Activated naive CD4-positive, alpha-beta T cell treated with anti-CD3 and anti-CD28 coated beads, Interleukin-2, amount 50 U/mL, for 16 hours (primary cell): Measurements from ENCODE around the gene SLC22A23.
"Not testable (repeated sequence)": the region's sequence is repeated elsewhere in the genome, so short reads cannot be mapped to it uniquely, and the experiment has no call there.

ENCODE experiments used
- DNase-seq: peaks from one replicate; pipeline ENCODE4 v3.0.0-alpha.2; 2020

SLC22A23 gene

GRCh38 chr6:3382326-3383279, 74.2 kb downstream of the SLC22A23 start:
- no peak for DNase-seq

GRCh38 chr6:3381233-3381921, 75.5 kb downstream of the SLC22A23 start:
- DNase-seq, result no peak

DNA sequence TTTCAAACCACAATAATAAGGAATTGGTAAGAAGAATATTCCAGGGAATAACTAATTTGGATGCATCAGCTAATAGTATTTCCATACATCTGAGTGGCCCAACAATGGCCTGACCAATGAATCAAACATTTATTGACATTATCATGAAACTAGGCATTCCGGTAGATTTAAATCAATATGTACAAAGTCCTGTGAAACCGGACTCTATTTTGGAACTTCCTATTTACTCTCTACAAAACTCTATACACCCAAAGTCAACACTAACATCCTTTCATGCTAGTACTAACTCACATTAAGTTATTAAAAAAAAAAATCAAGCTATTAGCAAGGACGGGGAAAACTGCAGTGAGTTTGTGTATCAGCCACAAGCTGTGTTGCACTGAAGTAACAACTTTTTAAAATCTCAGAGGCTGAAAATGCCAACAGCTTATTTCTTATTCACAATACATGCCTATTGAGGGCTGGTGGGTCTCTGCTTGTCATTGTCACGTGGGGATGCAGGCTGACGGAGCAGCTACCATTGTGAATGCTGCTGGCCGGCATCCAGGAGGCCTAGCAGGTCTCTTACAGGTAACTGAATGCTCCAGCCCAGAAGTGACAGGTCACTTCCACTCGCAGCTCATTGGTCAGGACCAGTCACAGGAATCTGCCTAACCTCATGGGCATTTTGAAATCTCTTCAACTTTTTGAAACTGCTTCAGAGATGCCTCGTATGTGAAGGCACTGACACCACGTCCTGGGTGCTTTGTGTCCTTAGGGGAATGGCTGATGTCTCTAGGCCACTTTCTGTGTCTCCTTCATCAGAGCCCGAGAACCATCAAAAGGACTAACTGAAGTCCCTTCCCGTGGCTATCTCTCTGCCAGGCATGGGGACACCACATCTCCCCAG, 76.3 kb downstream of the SLC22A23 start:
- DNase-seq, result no peak

DNA sequence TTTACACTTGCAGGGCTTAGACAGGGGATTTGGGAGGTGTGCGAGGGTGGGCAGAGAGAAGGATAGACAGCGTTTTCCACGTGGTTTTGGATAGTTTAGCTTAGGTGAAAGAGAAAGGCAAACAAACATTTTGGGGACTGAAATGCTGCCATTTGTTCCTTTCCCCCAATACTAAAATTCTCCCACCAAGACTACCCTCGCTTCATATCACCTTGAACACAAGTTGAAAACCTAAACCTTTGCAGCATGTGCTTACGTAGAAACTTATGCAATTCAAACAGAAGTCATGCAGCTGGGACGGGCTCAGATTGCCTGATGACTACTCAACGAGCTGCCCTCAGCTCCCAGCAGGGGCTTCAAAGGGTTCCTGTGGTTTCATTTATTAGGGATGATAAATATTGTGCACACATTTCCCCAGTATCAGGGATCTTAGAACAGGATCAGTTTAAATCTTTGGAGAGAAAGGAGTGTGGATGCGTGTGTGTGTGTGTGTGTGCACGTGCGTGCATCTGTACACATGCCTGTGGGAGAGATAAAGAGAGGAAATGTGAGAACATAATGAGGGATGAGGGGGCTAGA, 77.3 kb downstream of the SLC22A23 start:
- no peak for DNase-seq

GRCh38 chr6:3378808-3379207, 78.0 kb downstream of the SLC22A23 start:
- not testable (repeated sequence) for DNase-seq

- not testable (repeated sequence) for DNase-seq
Measured at GRCh38 chr6:3378398-3378782, 78.5 kb downstream of the SLC22A23 start.

DNA sequence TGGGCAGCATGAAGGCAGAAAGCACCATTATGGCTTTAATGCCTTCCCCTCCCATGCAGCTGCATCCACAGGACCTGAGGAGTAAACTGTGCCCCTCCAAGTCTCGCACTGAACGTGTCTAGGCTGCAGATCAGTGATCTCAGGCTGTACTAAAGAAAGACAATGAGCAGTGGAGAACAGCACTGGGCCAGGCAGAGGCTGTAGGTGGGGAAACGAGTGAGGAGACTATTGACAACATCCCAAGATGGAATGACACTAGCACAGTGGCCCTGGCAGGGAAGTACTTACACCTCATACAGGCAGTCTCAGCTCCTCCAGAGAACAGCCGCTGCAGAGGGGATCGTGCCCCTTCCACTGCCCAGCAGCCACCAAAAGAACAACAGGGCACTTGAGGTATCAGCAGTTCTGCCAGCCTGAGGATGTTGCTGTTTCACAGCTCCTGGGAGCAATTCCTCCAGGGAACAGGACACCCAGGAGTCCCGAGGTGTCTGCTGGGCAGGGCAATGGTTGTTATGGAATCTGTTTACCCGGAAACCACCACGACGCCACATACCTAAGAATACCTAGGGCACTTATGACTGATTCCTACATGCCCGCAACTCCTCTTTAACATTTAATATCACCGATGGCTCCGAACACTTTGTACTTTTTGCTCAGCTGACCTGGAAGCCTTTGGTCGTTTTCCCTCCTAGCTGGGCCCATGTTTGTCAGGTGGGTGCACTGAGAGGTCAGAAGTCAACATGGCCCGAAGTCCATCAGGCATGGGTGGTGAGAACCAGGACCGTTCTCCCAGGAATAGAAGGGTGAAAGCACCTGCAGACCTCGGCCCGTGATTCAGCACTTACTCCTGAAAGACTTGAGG, 79.1 kb downstream of the SLC22A23 start:
- no peak for DNase-seq

- DNase-seq, result no peak
Measured at GRCh38 chr6:3376893-3377535, 79.8 kb downstream of the SLC22A23 start.

GRCh38 chr6:3376064-3376463, 80.8 kb downstream of the SLC22A23 start:
- no peak for DNase-seq

DNA sequence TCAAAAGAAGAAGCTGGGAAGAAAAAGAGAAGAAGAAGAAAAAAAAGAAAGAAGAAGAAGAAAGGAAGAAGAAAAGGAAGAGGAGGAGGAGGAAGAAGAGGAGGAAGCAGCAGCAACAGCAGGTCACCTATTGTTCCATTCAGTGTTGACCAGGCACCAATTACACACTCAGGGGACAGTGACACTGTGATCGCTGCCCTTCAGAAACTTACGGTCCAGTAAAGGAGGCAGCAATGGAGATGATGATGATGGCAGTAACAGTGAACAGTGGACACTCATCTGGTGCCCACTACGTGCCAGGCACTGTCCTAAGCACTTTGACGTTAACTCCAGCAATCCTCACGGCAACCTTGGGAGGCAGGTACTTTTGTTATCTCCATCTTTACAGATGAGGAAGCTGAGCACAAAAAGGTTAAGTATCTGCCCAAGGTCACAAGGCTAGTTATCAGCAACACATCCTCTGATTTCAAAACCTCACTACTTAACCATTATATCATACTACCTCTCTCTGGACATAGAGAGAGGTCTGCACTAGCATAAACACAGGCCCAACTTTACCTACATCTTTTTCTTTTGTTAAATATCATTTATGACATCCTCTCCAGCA, 83.2 kb downstream of the SLC22A23 start:
- DNase-seq, result no peak

GRCh38 chr6:3372912-3373554, 83.8 kb downstream of the SLC22A23 start:
- DNase-seq, result no peak

- DNase-seq, result no peak
Measured at GRCh38 chr6:3372184-3372846, 84.5 kb downstream of the SLC22A23 start.

DNA sequence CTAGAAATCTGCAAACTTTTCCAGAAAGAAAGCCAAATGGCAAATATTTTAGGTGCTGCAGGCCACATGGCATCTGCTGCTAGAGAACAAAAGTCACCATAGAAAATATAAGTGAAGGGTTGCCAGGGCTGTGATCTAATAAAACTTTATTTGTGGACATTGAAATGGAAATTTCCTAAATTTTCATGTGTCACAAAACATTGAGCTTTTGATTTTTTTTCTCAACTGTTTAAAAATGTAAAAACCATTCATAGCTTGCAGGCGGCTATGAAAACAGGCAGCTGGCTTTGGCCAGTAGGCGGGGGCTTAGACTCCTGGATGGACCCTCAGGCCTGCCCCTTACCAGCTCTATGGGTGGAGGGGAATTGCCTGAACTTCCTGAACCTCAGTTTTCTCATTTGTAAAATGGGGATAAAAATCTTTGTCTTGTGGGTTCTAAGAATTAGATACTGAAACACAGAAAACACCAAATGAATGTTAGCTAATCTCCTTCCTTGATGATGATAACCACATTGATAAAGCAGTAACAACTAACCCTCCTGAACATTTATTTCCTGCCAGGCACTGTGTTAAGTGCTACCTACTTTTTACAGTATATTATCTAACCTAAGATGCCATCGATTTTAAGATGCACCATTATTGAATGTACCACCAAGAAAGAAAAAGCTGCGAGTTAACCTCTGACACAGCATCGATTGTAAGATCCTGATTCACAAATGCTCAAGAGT, 85.5 kb downstream of the SLC22A23 start:
- DNase-seq, result no peak

GRCh38 chr6:3370361-3371221, 86.3 kb downstream of the SLC22A23 start:
- DNase-seq, result no peak

- no peak for DNase-seq
Measured at GRCh38 chr6:3369985-3370360, 86.9 kb downstream of the SLC22A23 start.

- DNase-seq, result no peak
Measured at GRCh38 chr6:3368685-3369084, 88.2 kb downstream of the SLC22A23 start.

DNA sequence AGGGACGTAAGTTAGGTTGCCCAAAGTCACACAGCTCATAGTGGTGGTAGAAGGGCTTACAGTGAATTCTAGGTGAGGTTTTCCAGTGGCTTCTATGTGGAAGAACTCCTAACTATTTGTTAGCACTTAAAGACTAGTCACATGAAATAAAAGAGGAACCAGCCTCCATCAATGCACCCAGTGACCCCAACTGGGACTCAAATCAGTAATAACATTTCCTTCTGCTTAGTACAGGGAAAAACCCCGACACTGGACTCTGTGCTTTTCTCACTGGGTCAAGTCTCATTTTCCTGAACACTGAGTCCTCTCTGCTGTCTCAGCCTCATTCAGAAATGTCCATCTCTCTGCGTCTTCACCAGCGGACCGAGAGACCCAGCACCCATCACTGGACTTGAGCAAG, 89.2 kb downstream of the SLC22A23 start:
- no peak for DNase-seq
